ENCODE results near the gene GRID1.

GRID1 gene

GRCh38 chr10:86198271-86198670 lies 168.3 kb downstream of the GRID1 start:
- in situ Hi-C loops (cut with MboI; ENCODE audit: low pct_unique_long_range_greater_than_20kb, low sequenced_read_pairs): no loop called here
- DNase-seq: no peak

- DNase-seq: no peak
- in situ Hi-C loops (cut with MboI; ENCODE audit: low pct_unique_long_range_greater_than_20kb, low sequenced_read_pairs): no loop called here
These were observed 169.3 kb downstream of the GRID1 start for GRCh38 chr10:86197166-86197790.

GRCh38 chr10:86195521-86196157 lies 171.0 kb downstream of the GRID1 start:
- no peak for DNase-seq
- in situ Hi-C loops (cut with MboI; ENCODE audit: low pct_unique_long_range_greater_than_20kb, low sequenced_read_pairs): no loop called here

GRCh38 chr10:86194684-86195083 lies 171.9 kb downstream of the GRID1 start:
- in situ Hi-C loops (cut with MboI; ENCODE audit: low pct_unique_long_range_greater_than_20kb, low sequenced_read_pairs): no loop called here
- no peak for DNase-seq

- no peak for DNase-seq
- in situ Hi-C loops (cut with MboI; ENCODE audit: low pct_unique_long_range_greater_than_20kb, low sequenced_read_pairs): no loop called here
These were observed 172.8 kb downstream of the GRID1 start for GRCh38 chr10:86193841-86194240.

- in situ Hi-C loops (cut with MboI; ENCODE audit: low pct_unique_long_range_greater_than_20kb, low sequenced_read_pairs): no loop called here
These were observed 173.9 kb downstream of the GRID1 start for GRCh38 chr10:86192691-86193090.

GRCh38 chr10:86192147-86192546 lies 174.4 kb downstream of the GRID1 start:
- DNase-seq: no peak
- in situ Hi-C loops (cut with MboI; ENCODE audit: low pct_unique_long_range_greater_than_20kb, low sequenced_read_pairs): no loop called here

More at GRCh38 chr10:86192691-86193090, 173.9 kb downstream of the GRID1 start:
- DNase-seq: no peak

GRCh38 chr10:86191686-86192085 lies 174.9 kb downstream of the GRID1 start:
- in situ Hi-C loops (cut with MboI; ENCODE audit: low pct_unique_long_range_greater_than_20kb, low sequenced_read_pairs): no loop called here
- DNase-seq: no peak

GRCh38 chr10:86191166-86191565 lies 175.4 kb downstream of the GRID1 start:
- no peak for DNase-seq
- in situ Hi-C loops (cut with MboI; ENCODE audit: low pct_unique_long_range_greater_than_20kb, low sequenced_read_pairs): no loop called here

- in situ Hi-C loops (cut with MboI; ENCODE audit: low pct_unique_long_range_greater_than_20kb, low sequenced_read_pairs): no loop called here
- DNase-seq: no peak
These were observed 176.3 kb downstream of the GRID1 start for GRCh38 chr10:86190291-86190690.

- in situ Hi-C loops (cut with MboI; ENCODE audit: low pct_unique_long_range_greater_than_20kb, low sequenced_read_pairs): no loop called here
- DNase-seq: no peak
These were observed 176.7 kb downstream of the GRID1 start for GRCh38 chr10:86189891-86190290.

- in situ Hi-C loops (cut with MboI; ENCODE audit: low pct_unique_long_range_greater_than_20kb, low sequenced_read_pairs): no loop called here
These were observed 177.6 kb downstream of the GRID1 start for GRCh38 chr10:86188796-86189558.

GRCh38 chr10:86188326-86188725 lies 178.3 kb downstream of the GRID1 start:
- DNase-seq: no peak
- in situ Hi-C loops (cut with MboI; ENCODE audit: low pct_unique_long_range_greater_than_20kb, low sequenced_read_pairs): no loop called here

More at GRCh38 chr10:86188796-86189558, 177.6 kb downstream of the GRID1 start:
- no peak for DNase-seq

- in situ Hi-C loops (cut with MboI; ENCODE audit: low pct_unique_long_range_greater_than_20kb, low sequenced_read_pairs): no loop called here
- DNase-seq: no peak
These were observed 178.9 kb downstream of the GRID1 start for GRCh38 chr10:86187499-86188239.

GRCh38 chr10:86186633-86187032 lies 180.0 kb downstream of the GRID1 start:
- in situ Hi-C loops (cut with MboI; ENCODE audit: low pct_unique_long_range_greater_than_20kb, low sequenced_read_pairs): no loop called here
- no peak for DNase-seq

GRCh38 chr10:86182595-86182994 lies 184.0 kb downstream of the GRID1 start:
- in situ Hi-C loops (cut with MboI; ENCODE audit: low pct_unique_long_range_greater_than_20kb, low sequenced_read_pairs): no loop called here
- DNase-seq: no peak

- in situ Hi-C loops (cut with MboI; ENCODE audit: low pct_unique_long_range_greater_than_20kb, low sequenced_read_pairs): no loop called here
- no peak for DNase-seq
These were observed 184.4 kb downstream of the GRID1 start for GRCh38 chr10:86182150-86182549.

GRCh38 chr10:86180861-86181260 lies 185.7 kb downstream of the GRID1 start:
- DNase-seq: no peak
- in situ Hi-C loops (cut with MboI; ENCODE audit: low pct_unique_long_range_greater_than_20kb, low sequenced_read_pairs): no loop called here

GRCh38 chr10:86179961-86180360 lies 186.6 kb downstream of the GRID1 start:
- in situ Hi-C loops (cut with MboI; ENCODE audit: low pct_unique_long_range_greater_than_20kb, low sequenced_read_pairs): no loop called here
- DNase-seq: no peak

GRCh38 chr10:86179153-86179524 lies 187.5 kb downstream of the GRID1 start:
- in situ Hi-C loops (cut with MboI; ENCODE audit: low pct_unique_long_range_greater_than_20kb, low sequenced_read_pairs): no loop called here
- DNase-seq: no peak
